HEK293 (cell line): ENCODE results near the gene CHST12.

ENCODE experiments used
- ZNF114 ChIP-seq: fragments of 450-650 bp; formaldehyde crosslinking; IDR thresholded peaks from 2 replicates; pipeline ENCODE4 v1.5.0; 2017; ENCODE audit warnings: missing biosample characterization, missing genetic modification characterization
- ZNF624 ChIP-seq: fragments of 450-650 bp; formaldehyde crosslinking; IDR thresholded peaks from 2 replicates; pipeline ENCODE4 v1.5.1; 2017; ENCODE audit warnings: missing biosample characterization, missing genetic modification characterization
- ZNF707 ChIP-seq: fragments of 450-650 bp; formaldehyde crosslinking; IDR thresholded peaks from 2 replicates; pipeline ENCODE4 v1.5.1; 2016; ENCODE audit warnings: missing biosample characterization, missing genetic modification characterization
- TF ChIP-seq, protein P1 (sequence below): fragments of 450-650 bp; formaldehyde crosslinking; IDR thresholded peaks from 2 replicates; pipeline ENCODE4 v1.5.1; 2016; ENCODE audit warnings: missing biosample characterization, missing genetic modification characterization

DNA sequence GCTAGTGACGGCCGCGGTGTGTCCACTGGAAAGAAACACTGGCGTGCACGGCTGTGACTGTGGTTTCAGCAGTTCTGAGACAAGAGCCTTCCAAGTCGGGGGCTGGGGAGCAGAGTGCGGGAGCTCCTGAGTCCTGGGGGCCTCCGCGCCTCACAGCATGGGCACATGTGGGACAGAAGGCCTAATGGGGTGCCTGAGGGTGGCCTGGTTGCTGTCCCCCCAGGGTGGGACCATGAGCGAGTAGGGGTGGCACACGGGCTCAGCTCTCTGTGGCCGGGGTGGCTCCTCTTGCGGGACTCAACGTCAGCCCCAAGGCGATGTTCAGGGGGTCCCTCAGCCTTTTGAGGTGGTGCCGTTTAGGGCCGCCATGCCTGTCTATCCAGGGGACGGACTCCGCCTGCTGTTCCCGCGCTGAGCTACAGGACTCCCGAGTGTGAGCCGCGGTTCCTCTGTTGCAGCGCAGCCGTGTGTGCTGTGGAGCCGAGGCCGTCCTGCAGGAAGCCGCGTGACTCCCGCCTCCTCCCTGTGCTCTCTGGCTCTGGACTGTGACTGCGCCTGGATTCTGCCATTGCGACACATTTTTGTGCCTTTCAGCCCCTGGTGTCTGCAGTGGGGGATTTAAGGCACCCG is 23.5 kb upstream of the CHST12 start:
- TF ChIP-seq ZNF624 (tag by site-specific recombination) (no peak), ZNF707 (tag by site-specific recombination) (no peak), ZNF114 (no peak)
- TF ChIP-seq, protein P1, sequence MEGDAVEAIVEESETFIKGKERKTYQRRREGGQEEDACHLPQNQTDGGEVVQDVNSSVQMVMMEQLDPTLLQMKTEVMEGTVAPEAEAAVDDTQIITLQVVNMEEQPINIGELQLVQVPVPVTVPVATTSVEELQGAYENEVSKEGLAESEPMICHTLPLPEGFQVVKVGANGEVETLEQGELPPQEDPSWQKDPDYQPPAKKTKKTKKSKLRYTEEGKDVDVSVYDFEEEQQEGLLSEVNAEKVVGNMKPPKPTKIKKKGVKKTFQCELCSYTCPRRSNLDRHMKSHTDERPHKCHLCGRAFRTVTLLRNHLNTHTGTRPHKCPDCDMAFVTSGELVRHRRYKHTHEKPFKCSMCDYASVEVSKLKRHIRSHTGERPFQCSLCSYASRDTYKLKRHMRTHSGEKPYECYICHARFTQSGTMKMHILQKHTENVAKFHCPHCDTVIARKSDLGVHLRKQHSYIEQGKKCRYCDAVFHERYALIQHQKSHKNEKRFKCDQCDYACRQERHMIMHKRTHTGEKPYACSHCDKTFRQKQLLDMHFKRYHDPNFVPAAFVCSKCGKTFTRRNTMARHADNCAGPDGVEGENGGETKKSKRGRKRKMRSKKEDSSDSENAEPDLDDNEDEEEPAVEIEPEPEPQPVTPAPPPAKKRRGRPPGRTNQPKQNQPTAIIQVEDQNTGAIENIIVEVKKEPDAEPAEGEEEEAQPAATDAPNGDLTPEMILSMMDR (tag by site-specific recombination) = no peak
